Astrocyte (in vitro differentiated cells and primary cell): Measurements from ENCODE around the gene NCAPD2. TPM values are rescaled to one million over a fixed set of nuclear protein-coding genes. Genes with fewer than 3 reads are reported as not detected.

ENCODE experiments used
- DNase-seq: peaks from one replicate; pipeline ENCODE4 v3.0.0-alpha.2; 2010; ENCODE audit warnings: low read depth
- FAIRE-seq: peaks from 2 replicates; lab custom pipeline; 2011; peaks lifted over from hg19 to GRCh38; lab: Jason Lieb, UNC
- H2AFZ ChIP-seq: 2 replicates; pipeline ENCODE4 v1.6.0; 2012; ENCODE audit warnings: low read depth, low read length, inconsistent platforms
- H3K27ac ChIP-seq: 2 replicates; pipeline ENCODE4 v1.5.1; 2011; ENCODE audit warnings: low read depth, low read length, inconsistent platforms
- H3K27me3 ChIP-seq: 2 replicates; pipeline ENCODE4 v1.6.0; 2011; ENCODE audit warnings: low read length, inconsistent platforms; ENCODE audit not compliant: insufficient read depth
- H3K36me3 ChIP-seq: 2 replicates; pipeline ENCODE4 v1.5.1; 2011; ENCODE audit warnings: low read length, inconsistent platforms; ENCODE audit not compliant: insufficient read depth
- H3K4me1 ChIP-seq: 2 replicates; pipeline ENCODE4 v1.5.1; 2011; ENCODE audit warnings: low read length, inconsistent platforms; ENCODE audit not compliant: insufficient read depth
- H3K4me2 ChIP-seq: 2 replicates; pipeline ENCODE4 v1.6.0; 2012; ENCODE audit warnings: low read length, inconsistent platforms
- H3K4me3 ChIP-seq: 2 replicates; pipeline ENCODE4 v1.5.1; 2011; ENCODE audit warnings: low read depth, mild to moderate bottlenecking, low read length, inconsistent platforms; ENCODE audit not compliant: insufficient read depth
- H3K79me2 ChIP-seq: 2 replicates; pipeline ENCODE4 v1.6.0; 2012; ENCODE audit warnings: mild to moderate bottlenecking, low read length, inconsistent platforms; ENCODE audit not compliant: insufficient read depth
- H3K9ac ChIP-seq: 2 replicates; pipeline ENCODE4 v1.6.0; 2012; ENCODE audit warnings: mild to moderate bottlenecking, low read length, inconsistent platforms
- H3K9me3 ChIP-seq: 2 replicates; pipeline ENCODE4 v1.5.1; 2012; ENCODE audit warnings: low read depth, mild to moderate bottlenecking, low read length, inconsistent platforms; ENCODE audit not compliant: insufficient read depth
- H4K20me1 ChIP-seq: 2 replicates; pipeline ENCODE4 v1.6.0; 2012; ENCODE audit warnings: low read length, inconsistent platforms; ENCODE audit not compliant: insufficient read depth
- H3K27ac Mint-ChIP-seq: one replicate; pipeline ENCODE4 v1.8.0; 2021; ENCODE audit warnings: mild to moderate bottlenecking, mixed read lengths; ENCODE audit not compliant: unreplicated experiment
- H3K27me3 Mint-ChIP-seq: one replicate; pipeline ENCODE4 v1.8.0; 2021; ENCODE audit warnings: low read depth, mixed read lengths; ENCODE audit not compliant: unreplicated experiment
- H3K36me3 Mint-ChIP-seq: one replicate; pipeline ENCODE4 v1.8.0; 2021; ENCODE audit warnings: low read depth, mixed read lengths; ENCODE audit not compliant: unreplicated experiment
- H3K4me1 Mint-ChIP-seq: one replicate; pipeline ENCODE4 v1.8.0; 2021; ENCODE audit warnings: low read depth, mixed read lengths; ENCODE audit not compliant: unreplicated experiment
- H3K4me3 Mint-ChIP-seq: one replicate; pipeline ENCODE4 v1.8.0; 2021; ENCODE audit warnings: mild to moderate bottlenecking, moderate library complexity, mixed read lengths; ENCODE audit not compliant: unreplicated experiment
- H3K9me3 Mint-ChIP-seq: one replicate; pipeline ENCODE4 v1.8.0; 2021; ENCODE audit warnings: mild to moderate bottlenecking, mixed read lengths; ENCODE audit not compliant: unreplicated experiment
- EZH2 ChIP-seq: IDR thresholded peaks from 2 replicates; pipeline ENCODE4 v1.6.1; 2012; ENCODE audit warnings: mild to moderate bottlenecking, low read length, inconsistent platforms; ENCODE audit not compliant: insufficient read depth
- total RNA-seq: library from RNA; stranded (reverse); gene quantifications from 2 replicates; pipeline ENCODE4 v1.2.1, GENCODE V29; 2021
- TF ChIP-seq, protein P1 (sequence below): IDR thresholded peaks from 2 replicates; pipeline ENCODE4 v1.5.1; 2011; ENCODE audit warnings: low read depth, mild to moderate bottlenecking, inconsistent platforms, low read length, moderate library complexity; ENCODE audit not compliant: insufficient read depth

Gene NCAPD2
- total RNA-seq, 1 donor from 2014 or later: 18.6 TPM

DNA sequence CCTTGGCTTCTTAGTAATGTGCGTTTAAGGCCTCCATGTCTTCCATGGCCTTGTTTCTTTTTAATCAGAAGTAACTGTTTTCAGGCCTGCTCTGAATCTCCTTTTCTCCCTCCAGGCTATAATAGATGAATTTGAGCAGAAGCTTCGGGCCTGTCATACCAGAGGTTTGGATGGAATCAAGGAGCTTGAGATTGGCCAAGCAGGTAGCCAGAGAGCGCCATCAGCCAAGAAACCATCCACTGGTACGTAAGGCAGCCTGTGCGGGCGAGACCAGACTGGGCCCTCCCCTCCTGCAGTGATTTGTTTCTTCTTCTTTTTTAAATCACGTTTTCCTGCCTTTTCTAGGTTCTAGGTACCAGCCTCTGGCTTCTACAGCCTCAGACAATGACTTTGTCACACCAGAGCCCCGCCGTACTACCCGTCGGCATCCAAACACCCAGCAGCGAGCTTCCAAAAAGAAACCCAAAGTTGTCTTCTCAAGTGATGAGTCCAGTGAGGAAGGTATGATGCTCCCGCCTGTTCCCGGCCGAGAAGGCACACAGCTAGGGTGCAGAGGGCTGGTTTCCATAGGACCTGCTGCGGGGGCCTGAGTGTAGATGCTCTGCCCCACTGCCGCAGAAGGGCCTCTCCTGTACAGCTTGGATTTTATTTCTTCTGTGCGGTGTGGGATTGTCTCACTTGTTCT lies 36.8 kb downstream of the NCAPD2 start:
- peaks cover 30% of the 10 kb centered on the region for H3K36me3 Mint-ChIP-seq
- no peaks in the 10 kb centered on the region for H3K9me3 Mint-ChIP-seq
- Histone ChIP-seq H3K27ac (no peak overlapping the region), H4K20me1 (peaks cover 12% of the 10 kb centered on the region), H3K79me2 (peaks cover 14% of the 10 kb centered on the region), H3K9me3 (no peaks in the 10 kb centered on the region), H3K27me3 (no peaks in the 10 kb centered on the region), H3K4me2 (no peak overlapping the region), H3K4me3 (no peak overlapping the region), H2AFZ (no peak overlapping the region), H3K36me3 (peaks cover 48% of the 10 kb centered on the region), H3K9ac (no peak overlapping the region), H3K4me1 (peaks cover 25% of the 10 kb centered on the region)
- DNase-seq (no peak), FAIRE-seq (no peak)
- H3K27me3 Mint-ChIP-seq: no peaks in the 10 kb centered on the region
- peak overlapping the region; percentile 99 for H3K27ac Mint-ChIP-seq
- TF ChIP-seq EZH2: no peak
- TF ChIP-seq, protein P1, sequence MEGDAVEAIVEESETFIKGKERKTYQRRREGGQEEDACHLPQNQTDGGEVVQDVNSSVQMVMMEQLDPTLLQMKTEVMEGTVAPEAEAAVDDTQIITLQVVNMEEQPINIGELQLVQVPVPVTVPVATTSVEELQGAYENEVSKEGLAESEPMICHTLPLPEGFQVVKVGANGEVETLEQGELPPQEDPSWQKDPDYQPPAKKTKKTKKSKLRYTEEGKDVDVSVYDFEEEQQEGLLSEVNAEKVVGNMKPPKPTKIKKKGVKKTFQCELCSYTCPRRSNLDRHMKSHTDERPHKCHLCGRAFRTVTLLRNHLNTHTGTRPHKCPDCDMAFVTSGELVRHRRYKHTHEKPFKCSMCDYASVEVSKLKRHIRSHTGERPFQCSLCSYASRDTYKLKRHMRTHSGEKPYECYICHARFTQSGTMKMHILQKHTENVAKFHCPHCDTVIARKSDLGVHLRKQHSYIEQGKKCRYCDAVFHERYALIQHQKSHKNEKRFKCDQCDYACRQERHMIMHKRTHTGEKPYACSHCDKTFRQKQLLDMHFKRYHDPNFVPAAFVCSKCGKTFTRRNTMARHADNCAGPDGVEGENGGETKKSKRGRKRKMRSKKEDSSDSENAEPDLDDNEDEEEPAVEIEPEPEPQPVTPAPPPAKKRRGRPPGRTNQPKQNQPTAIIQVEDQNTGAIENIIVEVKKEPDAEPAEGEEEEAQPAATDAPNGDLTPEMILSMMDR: no peak
- peaks cover 25% of the 10 kb centered on the region for H3K4me1 Mint-ChIP-seq
- no peak overlapping the region for H3K4me3 Mint-ChIP-seq

DNA sequence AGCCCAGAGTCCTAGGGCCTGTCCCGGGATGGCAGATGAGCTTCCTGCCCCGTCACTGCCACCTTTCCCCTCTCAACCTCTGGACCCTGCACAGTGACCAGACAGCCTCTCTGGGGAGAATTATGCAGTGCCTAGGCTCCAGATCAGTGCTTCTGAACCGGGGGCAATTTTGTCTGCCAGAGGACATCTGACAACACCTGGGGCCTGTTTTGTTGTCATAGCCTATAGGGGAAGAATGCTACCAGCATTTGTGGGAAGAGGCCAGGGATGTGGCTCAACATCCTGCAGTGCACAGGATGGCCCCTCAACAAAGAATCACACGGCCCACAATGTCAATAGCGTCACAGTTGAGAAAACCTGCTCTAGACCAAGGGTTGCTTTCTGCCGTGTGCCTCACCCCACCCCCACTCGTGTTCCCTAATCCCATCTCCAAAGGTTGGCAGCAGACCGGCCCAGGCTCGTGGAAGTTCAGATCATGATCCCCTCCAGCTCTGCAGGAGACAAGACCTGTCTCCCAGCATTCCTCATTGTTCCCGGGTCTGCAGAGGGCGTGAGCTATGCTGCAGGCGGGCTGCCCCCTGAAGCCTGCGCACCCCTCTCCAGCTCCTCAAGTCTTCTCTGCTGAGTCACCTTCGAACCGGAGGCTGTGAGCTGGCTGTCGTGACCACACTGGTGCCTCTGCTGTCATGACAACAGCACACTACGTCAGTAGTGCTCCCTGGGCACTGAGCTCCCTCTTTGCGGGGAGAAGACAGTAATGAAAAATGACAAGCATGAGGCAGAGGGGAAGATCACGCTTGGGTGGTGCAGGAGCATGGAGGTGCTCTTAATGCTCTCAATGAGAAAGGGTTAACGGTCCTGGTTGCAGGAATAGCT lies 38.4 kb downstream of the NCAPD2 start:
- Mint-ChIP-seq H3K27me3 (no peaks in the 10 kb centered on the region), H3K9me3 (no peaks in the 10 kb centered on the region), H3K27ac (peak overlapping the region; percentile 99), H3K4me3 (peak overlapping the region; percentile 87), H3K4me1 (peaks cover 25% of the 10 kb centered on the region), H3K36me3 (peaks cover 26% of the 10 kb centered on the region)
- Histone ChIP-seq H3K4me2 (peak overlapping the region; percentile 99), H3K79me2 (peaks cover 30% of the 10 kb centered on the region), H3K9me3 (no peaks in the 10 kb centered on the region), H2AFZ (peak overlapping the region; percentile 23), H3K4me3 (peak overlapping the region; percentile 95), H3K36me3 (peaks cover 49% of the 10 kb centered on the region), H3K4me1 (peaks cover 38% of the 10 kb centered on the region), H3K27me3 (no peaks in the 10 kb centered on the region), H3K9ac (peak overlapping the region; percentile 98), H4K20me1 (peaks cover 28% of the 10 kb centered on the region), H3K27ac (peak overlapping the region; percentile 94)
- DNase-seq: peak; percentile 99
- peak; percentile 37 for FAIRE-seq
- no peak for TF ChIP-seq EZH2
- TF ChIP-seq, protein P1: no peak
